Endometrial microvascular endothelial cells (primary cell): ENCODE data around the gene BANF2. TPM values are rescaled to one million over a fixed set of nuclear protein-coding genes. Genes with fewer than 3 reads are reported as not detected.
"Not testable (repeated sequence)": the region's sequence is repeated elsewhere in the genome, so short reads cannot be mapped to it uniquely, and the experiment has no call there.

Experiments used
- in situ Hi-C: cut with HindIII; loops from 2 replicates; pipeline ENCODE4 v1.10.0; 2017; ENCODE audit warnings: low sequenced_read_pairs, low pct_unique_long_range_greater_than_20kb; ENCODE audit errors: inconsistent ontology term
- total RNA-seq: library from RNA; depleted of rRNA; stranded (reverse); fragments of >200 nt; gene quantifications from one replicate; pipeline ENCODE4 v1.2.3, GENCODE V29; 2015; ENCODE audit errors: inconsistent ontology term

The BANF2 gene
- total RNA-seq, 1 donor from 2014 or later, result not detected

GRCh38 chr20:17771206-17772004 lies 71.6 kb downstream of the BANF2 start:
- in situ Hi-C loops, result no loop called here

- in situ Hi-C loops, result no loop called here
Observed at GRCh38 chr20:17772005-17772343, 72.2 kb downstream of the BANF2 start.

GRCh38 chr20:17773619-17774018 lies 73.9 kb downstream of the BANF2 start:
- in situ Hi-C loops, result no loop called here

DNA sequence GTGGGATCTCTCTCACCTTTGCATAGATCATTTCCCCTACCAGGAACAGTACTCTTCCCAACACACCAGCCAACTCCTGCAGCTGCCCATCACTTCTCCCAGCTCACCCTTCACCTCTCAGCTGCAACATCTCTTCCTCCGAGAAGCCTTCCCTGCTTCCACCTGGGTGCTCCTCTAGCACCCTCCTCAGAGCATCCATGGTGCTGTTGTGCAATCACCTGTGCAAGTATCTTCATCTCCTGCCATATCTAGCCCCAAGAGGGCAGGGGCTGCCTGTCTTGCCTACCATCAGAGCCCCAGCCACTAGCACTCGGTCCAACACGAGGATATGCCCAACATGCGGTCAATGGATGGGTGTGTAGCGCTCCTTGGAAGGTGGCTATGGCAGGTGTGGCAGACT lies 75.8 kb downstream of the BANF2 start:
- in situ Hi-C loops, result no loop called here

GRCh38 chr20:17776551-17776950 lies 76.8 kb downstream of the BANF2 start:
- in situ Hi-C loops, result no loop called here

- in situ Hi-C loops, result not testable (repeated sequence)
Observed at GRCh38 chr20:17779011-17779410, 79.2 kb downstream of the BANF2 start.

- in situ Hi-C loops, result no loop called here
Observed at GRCh38 chr20:17782768-17783167, 83.0 kb downstream of the BANF2 start.

- in situ Hi-C loops, result no loop called here
Observed at GRCh38 chr20:17783671-17784070, 83.9 kb downstream of the BANF2 start.

DNA sequence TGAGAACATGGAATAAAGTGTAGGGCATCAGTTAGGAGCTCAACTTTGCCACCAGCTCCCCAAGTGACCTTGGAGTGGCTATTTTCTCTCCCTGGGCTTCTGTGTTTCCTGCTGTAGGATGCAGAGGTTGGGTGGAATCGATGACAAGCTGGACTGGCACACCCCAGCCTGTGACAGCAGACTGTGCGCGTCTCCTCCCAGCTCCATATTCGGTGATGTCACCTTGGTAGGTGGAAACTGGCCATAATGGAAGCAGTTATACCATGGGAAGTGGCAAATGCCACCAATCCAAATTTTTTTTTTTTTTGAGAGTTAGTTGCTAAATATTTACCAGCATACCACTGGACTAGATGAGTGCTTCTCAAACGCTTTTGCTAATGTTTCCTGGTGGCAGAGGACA lies 85.2 kb downstream of the BANF2 start:
- in situ Hi-C loops, result no loop called here

Other genes starting within 250 kb of the BANF2 start
- gene BFSP1, start 168.6 kb upstream of the BANF2 start, total RNA-seq, result 3.5 TPM
- 274 TPM for gene DSTN, start 129.9 kb upstream of the BANF2 start, total RNA-seq
- gene RRBP1, start 17.7 kb upstream of the BANF2 start, total RNA-seq, result 78.3 TPM